Gastroesophageal sphincter (tissue), 3 donors: Measurements from ENCODE around the gene WARS2.

Experiments used
- CTCF ChIP-seq, 4 experiments: fragments of 200-600 bp in 2 of 4; fragments of 450-650 bp in 2 of 4; sonication (generic) in 1 of 4; IDR thresholded peaks; one replicate each; pipeline ENCODE4 v1.5.1; 2017 to 2019; ENCODE audit warnings: antibody characterized with exemption in 4 of 4, mild to moderate bottlenecking in 2 of 4, moderate library complexity in 2 of 4
- POLR2A ChIP-seq, 2 donors: fragments of 450-650 bp; IDR thresholded peaks; one replicate each; pipeline ENCODE4 v1.6.1; 2017; ENCODE audit warnings: antibody characterized with exemption in 2 of 2, mild to moderate bottlenecking in 2 of 2, moderate library complexity in 1 of 2

DNA sequence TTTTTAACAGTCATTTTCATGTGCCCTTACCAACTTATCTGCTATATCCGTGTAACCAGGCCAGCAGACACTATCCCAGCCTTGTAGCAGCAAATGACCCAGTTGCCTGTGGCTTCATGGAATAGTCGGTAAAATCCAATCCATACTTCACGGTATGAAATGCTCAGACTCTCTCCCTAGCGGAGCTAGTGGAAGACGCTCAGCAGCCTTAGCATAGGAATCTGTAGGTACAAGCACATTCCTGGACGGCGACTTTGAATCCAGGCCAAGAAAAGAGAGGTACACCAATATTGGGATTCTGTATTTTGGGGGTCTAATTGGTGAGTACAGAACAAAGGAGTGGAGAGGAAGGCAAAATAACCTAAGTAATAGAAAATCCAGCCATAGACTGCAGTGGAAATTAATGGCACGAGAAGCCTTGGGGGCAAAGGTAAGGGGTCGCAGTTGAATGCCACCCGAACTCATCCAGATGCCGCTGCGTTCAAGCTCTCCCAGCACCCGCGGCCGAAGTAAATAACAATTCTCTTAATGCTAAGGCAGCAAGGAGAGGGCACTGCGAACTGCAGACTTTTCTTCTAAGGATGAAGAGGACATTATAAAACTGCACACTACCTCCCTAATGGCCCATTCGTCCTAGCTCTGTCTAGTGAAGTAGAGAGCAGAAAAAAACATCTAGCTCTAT is 134.6 kb downstream of the WARS2 start:
- TF ChIP-seq CTCF (IDR thresholded peaks at IDR 0.05) (no peak), POLR2A (IDR thresholded peaks at IDR 0.05) (no peak)
